GM21526 (cell line): Measurements from ENCODE around the gene LBX2.
"Not testable (repeated sequence)": the region's sequence is repeated elsewhere in the genome, so short reads cannot be mapped to it uniquely, and the experiment has no call there.

Experiments
- ATAC-seq: cut with Tn5 transposase; IDR thresholded peaks from one replicate; pipeline ENCODE4 v1.9.1; 2021; ENCODE audit warnings: moderate library complexity; ENCODE audit not compliant: unreplicated experiment, low FRiP score

Gene LBX2

GRCh38 chr2:74459503-74460118, 39.8 kb downstream of the LBX2 start:
- ATAC-seq = not testable (repeated sequence)

DNA sequence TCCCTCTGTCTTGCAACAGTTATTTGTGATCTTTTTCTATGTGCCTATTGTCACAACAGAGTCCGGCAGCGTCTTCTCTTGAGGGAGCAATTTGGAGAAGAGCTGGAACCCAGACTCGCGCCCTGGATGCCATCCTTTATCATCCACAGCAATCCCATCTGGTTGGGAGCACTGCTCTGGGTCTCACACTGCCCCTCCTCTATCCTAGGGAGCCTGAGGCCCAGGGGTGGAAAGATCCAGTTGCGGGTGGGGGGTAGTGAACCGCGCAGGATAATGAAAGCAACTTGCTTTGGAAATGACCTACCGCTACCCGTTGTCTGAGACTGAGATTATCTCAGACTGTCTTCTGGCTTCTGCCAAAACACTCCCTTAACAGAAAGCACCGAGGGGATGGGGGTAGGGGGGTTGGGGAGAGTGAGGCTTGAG, 40.5 kb downstream of the LBX2 start:
- no peak for ATAC-seq

- ATAC-seq = peak; percentile 78
Observed at GRCh38 chr2:74458132-74458937, 41.1 kb downstream of the LBX2 start, which contains the start of gene WBP1. WBP1 (plus strand) TSS chr2:74458438; CDS start chr2:74458603, 165 bp downstream.

GRCh38 chr2:74457549-74458131, 41.8 kb downstream of the LBX2 start:
- ATAC-seq = peak; percentile 34

DNA sequence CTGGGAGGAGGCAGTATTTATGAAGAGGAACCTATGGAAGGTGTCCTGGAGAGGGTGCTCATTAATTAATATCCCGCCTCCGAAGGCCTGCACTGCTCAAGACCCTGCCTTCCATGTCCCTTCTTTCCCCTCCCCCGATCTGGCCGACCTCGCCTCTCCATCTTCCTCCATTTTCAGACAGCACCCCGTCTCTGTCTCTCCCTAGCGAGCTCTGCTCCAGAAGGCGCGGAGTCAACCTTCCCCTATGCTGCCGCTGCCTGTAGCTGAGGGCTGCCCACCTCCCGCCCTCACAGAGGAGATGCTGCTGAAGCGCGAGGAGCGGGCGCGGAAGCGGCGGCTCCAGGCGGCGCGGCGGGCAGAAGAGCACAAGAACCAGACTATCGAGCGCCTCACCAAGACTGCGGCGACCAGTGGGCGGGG, 42.3 kb downstream of the LBX2 start:
- ATAC-seq = no peak

GRCh38 chr2:74454654-74455511, 44.5 kb downstream of the LBX2 start, which contains the start of gene INO80B:
INO80B (plus strand) TSS chr2:74455087; CDS start chr2:74455117, 30 bp downstream.
- ATAC-seq = peak; percentile 48

DNA sequence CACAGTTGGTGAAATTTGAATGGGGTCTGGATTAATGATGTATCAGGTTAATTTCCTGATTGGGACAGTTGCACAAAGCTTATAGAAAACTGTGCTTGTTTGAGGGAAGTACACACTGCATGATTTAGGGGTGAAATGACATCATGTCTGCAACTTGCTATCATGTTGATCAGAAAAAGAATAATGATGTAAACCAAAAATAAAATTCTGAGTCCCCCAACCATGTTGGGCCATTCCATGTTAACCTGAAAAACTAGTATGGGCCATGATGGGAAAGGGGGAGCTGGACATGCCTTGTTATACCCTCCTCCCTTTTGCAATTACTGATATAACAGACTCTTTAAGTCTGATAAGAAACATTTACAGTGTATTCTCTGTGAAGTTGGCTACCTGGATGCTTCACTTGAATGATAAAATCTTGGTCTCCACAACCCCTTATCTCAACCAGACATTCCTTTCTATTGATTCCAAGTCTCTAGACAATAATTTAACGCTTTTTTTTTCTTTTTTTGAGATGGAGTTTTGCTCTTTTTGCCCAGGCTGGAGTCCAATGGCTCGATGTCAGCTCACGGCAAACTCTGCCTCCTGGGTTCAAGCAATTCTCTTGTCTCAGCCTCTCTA, 48.7 kb downstream of the LBX2 start:
- no peak for ATAC-seq

DNA sequence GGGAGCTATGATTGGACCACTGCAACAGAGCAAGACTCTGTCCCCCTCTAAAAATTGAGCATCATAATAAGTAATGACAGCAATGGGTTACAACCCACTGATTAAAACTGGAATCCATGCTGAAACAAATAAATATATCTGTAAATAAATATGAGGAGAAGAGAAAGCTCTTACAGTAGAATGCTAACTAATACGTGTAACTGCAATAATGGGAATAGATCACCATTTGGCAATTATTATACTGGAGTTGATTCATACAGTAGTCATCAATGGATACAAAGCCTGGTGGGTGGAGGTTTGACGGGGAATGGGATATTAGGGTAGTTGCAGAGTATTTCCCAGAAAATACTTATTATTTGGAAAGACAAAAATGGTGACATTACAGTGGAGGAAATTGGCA, 50.6 kb downstream of the LBX2 start:
- no peak for ATAC-seq
